SK-N-SH (cell line): ENCODE results near the gene HID1. TPM values are rescaled to one million over a fixed set of nuclear protein-coding genes. Genes with fewer than 3 reads are reported as not detected.

Source experiments
- CTCF ChIA-PET: fragments of 300-600, 350-600 bp; formaldehyde crosslinking; extraction: SDS; loops from one replicate; lab custom pipeline; 2021; lab: Yijun Ruan, JAX
- POLR2A ChIA-PET: fragments of 350-600 bp; sonication (Branson Sonifier 250); formaldehyde crosslinking; extraction: SDS; loops from one replicate; lab custom pipeline; 2020; ENCODE audit warnings: antibody characterized with exemption, inconsistent platforms; lab: Yijun Ruan, JAX
- DNase-seq: peaks from one replicate; pipeline ENCODE4 v3.0.0; 2012
- H2AFZ ChIP-seq: fragments of 200-600 bp; sonication (generic); 2 replicates; pipeline ENCODE4 v1.8.1; 2016; ENCODE audit warnings: antibody characterized with exemption, mild to moderate bottlenecking, low read depth
- H3F3A ChIP-seq: fragments of 200-600 bp; sonication (generic); replicated peaks from 2 replicates; pipeline ENCODE3; 2016; ENCODE audit warnings: antibody characterized with exemption, mild to moderate bottlenecking; ENCODE audit not compliant: insufficient read depth
- H3K27ac ChIP-seq, 2 experiments: fragments of 200-500 bp in 1 of 2; fragments of 200-600 bp in 1 of 2; sonication (Bioruptor generic) in 1 of 2; sonication (generic), shearing (Covaris generic) in 1 of 2; 2 replicates each; pipeline versions ENCODE4 v1.5.1 to v1.6.1; 2014 to 2016; ENCODE audit warnings: low read depth in 2 of 2, inconsistent platforms in 1 of 2, low read length in 1 of 2, mild to moderate bottlenecking in 1 of 2, mixed read lengths in 1 of 2
- H3K27me3 ChIP-seq: fragments of 200-600 bp; sonication (generic), shearing (Covaris generic); 2 replicates; pipeline ENCODE4 v1.6.1; 2016; ENCODE audit warnings: mixed run types; ENCODE audit not compliant: insufficient read depth
- H3K36me3 ChIP-seq, 2 experiments: fragments of 200-500 bp in 1 of 2; fragments of 200-600 bp in 1 of 2; sonication (Bioruptor generic) in 1 of 2; sonication (generic) in 1 of 2; replicated peaks in 1 of 2; 2 replicates each; pipeline versions ENCODE3 to v1.5.1; 2014 to 2016; ENCODE audit warnings: low read length in 1 of 2, mild to moderate bottlenecking in 1 of 2; ENCODE audit not compliant: insufficient read depth in 2 of 2, control insufficient read depth in 1 of 2
- H3K4me1 ChIP-seq, 2 experiments: fragments of 200-500 bp in 1 of 2; fragments of 200-600 bp in 1 of 2; sonication (Bioruptor generic) in 1 of 2; sonication (generic), shearing (Covaris generic) in 1 of 2; 2 replicates each; pipeline versions ENCODE4 v1.5.1 to v1.6.1; 2014 to 2016; ENCODE audit warnings: low read depth in 1 of 2, low read length in 1 of 2, mixed run types in 1 of 2; ENCODE audit not compliant: insufficient read depth in 2 of 2, control insufficient read depth in 1 of 2
- H3K4me2 ChIP-seq: fragments of 200-600 bp; sonication (generic), shearing (Covaris generic); 2 replicates; pipeline ENCODE4 v1.6.1; 2017; ENCODE audit warnings: mixed run types
- H3K4me3 ChIP-seq, 2 experiments: fragments of 200-500 bp in 1 of 2; fragments of 200-600 bp in 1 of 2; sonication (Bioruptor generic) in 1 of 2; sonication (generic), shearing (Covaris generic) in 1 of 2; 2 replicates each; pipeline versions ENCODE4 v1.5.1 to v1.8.1; 2014 to 2016; ENCODE audit warnings: low read depth in 2 of 2, inconsistent platforms in 1 of 2, low read length in 1 of 2, mild to moderate bottlenecking in 1 of 2, mixed read lengths in 1 of 2, moderate library complexity in 1 of 2
- H3K79me2 ChIP-seq: fragments of 200-600 bp; sonication (generic); 2 replicates; pipeline ENCODE4 v1.8.1; 2017; ENCODE audit warnings: mild to moderate bottlenecking; ENCODE audit not compliant: insufficient read depth
- H3K9ac ChIP-seq: fragments of 200-600 bp; sonication (generic); 2 replicates; pipeline ENCODE4 v1.6.1; 2017; ENCODE audit warnings: mixed run types
- H3K9me2 ChIP-seq: fragments of 200-600 bp; sonication (generic); 2 replicates; pipeline ENCODE4 v1.6.1; 2017; ENCODE audit warnings: mixed run types
- H3K9me3 ChIP-seq: fragments of 200-600 bp; sonication (generic); 2 replicates; pipeline ENCODE4 v1.6.1; 2017; ENCODE audit warnings: mixed run types, mild to moderate bottlenecking, moderate library complexity
- H4K20me1 ChIP-seq: fragments of 200-600 bp; sonication (generic); 2 replicates; pipeline ENCODE4 v1.6.1; 2017; ENCODE audit warnings: mild to moderate bottlenecking, mixed run types; ENCODE audit not compliant: insufficient read depth
- CTCF ChIP-seq: fragments of 200-600 bp; sonication (generic); IDR thresholded peaks from 2 replicates; pipeline ENCODE4 v1.6.1; 2017; ENCODE audit warnings: antibody characterized with exemption, mild to moderate bottlenecking, moderate library complexity
- EP300 ChIP-seq, 2 experiments: IDR thresholded peaks; 2 replicates each; pipeline versions ENCODE4 v1.4.0 to v1.6.1; 2012; ENCODE audit warnings: borderline replicate concordance in 1 of 2, low read depth in 1 of 2, low read length in 1 of 2
- EZH2phosphoT487 ChIP-seq: fragments of 200-600 bp; sonication (generic); IDR thresholded peaks from 2 replicates; pipeline ENCODE4 v1.6.1; 2017; ENCODE audit warnings: low read depth, mixed run types, mild to moderate bottlenecking, antibody characterized with exemption, moderate library complexity, borderline replicate concordance
- FOXJ3 ChIP-seq: sonication (generic); formaldehyde crosslinking; IDR thresholded peaks from 2 replicates; pipeline ENCODE4 v1.5.1; 2020; ENCODE audit warnings: mild to moderate bottlenecking, missing genetic modification reagents
- MXI1 ChIP-seq: IDR thresholded peaks from 2 replicates; pipeline ENCODE4 v1.6.1; 2012; ENCODE audit warnings: mild to moderate bottlenecking, low read depth, low read length, improper control_type of control experiment
- NRF1 ChIP-seq: IDR thresholded peaks from 2 replicates; pipeline ENCODE4 v1.6.1; 2012; ENCODE audit warnings: low read depth, mild to moderate bottlenecking, low read length
- REST ChIP-seq: IDR thresholded peaks from 2 replicates; pipeline ENCODE4 v1.6.1; 2012; ENCODE audit warnings: mild to moderate bottlenecking, low read depth, low read length, moderate library complexity
- YY1 ChIP-seq: IDR thresholded peaks from 2 replicates; pipeline ENCODE4 v1.4.0; 2012; ENCODE audit warnings: low read depth, mild to moderate bottlenecking
- ZBTB33 ChIP-seq: IDR thresholded peaks from 2 replicates; pipeline ENCODE4 v1.4.0; 2012; ENCODE audit warnings: low read depth, borderline replicate concordance
- WGBS: methylation state at CpG from one replicate; pipeline ENCODE4 v1.1.6; 2017; ENCODE audit warnings: low lambda C conversion rate; 5-methylcytosine and 5-hydroxymethylcytosine counted together
- polyA plus RNA-seq, 3 experiments: library from polyadenylated mRNA; depleted of rRNA; stranded (reverse); fragments of >200 nt; gene quantifications; 2 replicates each; pipeline ENCODE4 v1.2.3, GENCODE V29; 2012

Gene HID1
- polyA plus RNA-seq, 1 of the 3 experiments (the other 2 are of a cell fraction) = 2.5 TPM

DNA sequence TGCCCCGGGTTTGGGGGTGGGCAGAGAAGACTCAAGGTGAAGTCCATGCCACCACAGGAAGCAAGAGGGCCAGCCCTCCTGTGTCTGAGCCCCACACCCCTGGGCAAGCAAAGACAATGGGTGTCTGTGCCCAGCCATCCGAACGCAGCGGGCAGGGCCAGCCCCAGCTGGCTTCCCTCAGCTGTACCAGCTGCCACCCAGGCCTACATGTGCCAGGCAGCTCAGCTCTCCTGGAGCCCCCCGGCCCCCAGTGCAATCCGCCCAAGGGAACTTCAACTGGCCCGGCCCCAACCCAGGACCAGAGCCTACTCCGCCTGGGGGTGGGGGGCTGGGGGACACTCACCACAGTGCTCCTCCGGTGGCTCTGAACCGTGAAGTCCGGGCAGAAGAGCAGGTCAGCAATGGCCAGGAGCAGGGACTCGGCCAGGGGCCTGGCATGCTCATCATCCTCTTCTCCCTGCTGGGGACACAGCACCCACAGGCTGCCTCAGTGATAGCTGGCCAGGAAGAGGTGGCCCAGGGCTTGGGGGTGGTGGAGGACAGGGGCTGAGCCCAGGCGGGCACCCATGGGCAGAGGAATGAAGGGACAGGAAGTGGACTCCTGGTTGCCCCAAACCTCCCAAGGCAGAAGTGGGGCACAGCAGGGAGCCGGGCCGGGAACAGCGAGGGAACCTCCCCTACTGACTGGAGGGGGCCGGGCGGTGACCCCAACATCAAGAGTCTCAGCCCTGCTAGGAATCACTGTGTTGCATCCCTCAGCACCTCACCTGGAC, 9.8 kb downstream of the HID1 start:
- Histone ChIP-seq H3K79me2 (no peaks in the 10 kb centered on the region), H3F3A (no peaks in the 10 kb centered on the region), H3K9ac (no peak overlapping the region), H3K4me2 (no peak overlapping the region), H3K27me3 (no peaks in the 10 kb centered on the region), H2AFZ (no peak overlapping the region), H3K9me2 (no peaks in the 10 kb centered on the region), H3K4me1 (no peaks in the 10 kb centered on the region; a peak in 1 of 4 replicates), H3K36me3 (no peaks in the 10 kb centered on the region), H4K20me1 (no peaks in the 10 kb centered on the region), H3K9me3 (no peaks in the 10 kb centered on the region), H3K27ac (no peak overlapping the region), H3K4me3 (no peak overlapping the region)
- TF ChIP-seq YY1 (no peak), FOXJ3 (CRISPR knock-in tag) (no peak), MXI1 (no peak), EZH2phosphoT487 (no peak), EP300 (IDR thresholded peaks at IDR 0.05; ENCODE audit: borderline replicate concordance in 1 of 2, low read depth in 1 of 2, low read length in 1 of 2) (no peak), CTCF (no peak), REST (no peak), ZBTB33 (no peak), NRF1 (no peak)
- 40% methylated on average over 4 of the region's 18 CpGs for WGBS
- POLR2A ChIA-PET = interaction anchor here (1.0 to 4.9 kb wide), 7 partner anchors 9 to 98 kb away, joined by 3 to 49 read pairs (median 5); partner anchors contain the start of genes FDXR, HID1 and MRPL58
- CTCF ChIA-PET = interaction anchor here (0.6 to 11.0 kb wide), 27 partner anchors 10 to 239 kb away, joined by 3 to 295 read pairs (median 14); partner anchors contain the start of genes ARMC7, ATP5PD, CDR2L and HID1
- DNase-seq = no peak
